ENCODE measurements around the gene RC3H2.

The RC3H2 gene

GRCh38 chr9:122797316-122798063 lies 107.7 kb downstream of the RC3H2 start:
- DNase-seq = no peak

All from Kasumi-1 (cell line).